GM21723 (cell line): ENCODE measurements around the gene ATAD3A.

Experiments
- ATAC-seq: cut with Tn5 transposase; IDR thresholded peaks from one replicate; pipeline ENCODE4 v1.9.1; 2021; ENCODE audit warnings: mild to moderate bottlenecking, moderate library complexity; ENCODE audit not compliant: unreplicated experiment

ATAD3A gene

GRCh38 chr1:1574721-1575537, 63.0 kb downstream of the ATAD3A start, which contains the start of gene SSU72:
TSS of gene SSU72 (minus strand) at chr1:1574863. CDS start at chr1:1574557, 306 bp downstream.
- peak; percentile 69 for ATAC-seq

- no peak for ATAC-seq
These were observed 65.5 kb downstream of the ATAD3A start for GRCh38 chr1:1577367-1578011.

- no peak for ATAC-seq
These were observed 66.5 kb downstream of the ATAD3A start for GRCh38 chr1:1578371-1578940.

GRCh38 chr1:1582585-1583346, 70.8 kb downstream of the ATAD3A start:
- ATAC-seq = no peak

GRCh38 chr1:1583347-1584010, 71.5 kb downstream of the ATAD3A start:
- no peak for ATAC-seq
